HG02973 (cell line): ENCODE data around the gene HOOK2.
A peak's percentile ranks its signal among the peaks of the same experiment; 100 is the strongest.

Experiments
- ATAC-seq: cut with Tn5 transposase; IDR thresholded peaks from one replicate; pipeline ENCODE4 v1.9.1; 2021; ENCODE audit warnings: moderate library complexity; ENCODE audit not compliant: unreplicated experiment

Gene HOOK2

GRCh38 chr19:12793290-12794195 lies 18.2 kb upstream of the HOOK2 start:
- peak; percentile 19 for ATAC-seq

- no peak for ATAC-seq
Observed at GRCh38 chr19:12792853-12793289, 17.5 kb upstream of the HOOK2 start.

GRCh38 chr19:12792051-12792852 lies 16.9 kb upstream of the HOOK2 start:
- no peak for ATAC-seq

- ATAC-seq: peak; percentile 19
Observed at GRCh38 chr19:12791345-12792050, 16.1 kb upstream of the HOOK2 start, which contains the start of gene JUNB. JUNB (plus strand) TSS chr19:12791486; CDS start chr19:12791772, 286 bp downstream.

- no peak for ATAC-seq
Observed at GRCh38 chr19:12790628-12791344, 15.4 kb upstream of the HOOK2 start.

GRCh38 chr19:12789904-12790619 lies 14.7 kb upstream of the HOOK2 start:
- peak; percentile 34 for ATAC-seq

GRCh38 chr19:12789098-12789903 lies 13.9 kb upstream of the HOOK2 start:
- no peak for ATAC-seq

GRCh38 chr19:12788682-12789097 lies 13.3 kb upstream of the HOOK2 start:
- no peak for ATAC-seq

- no peak for ATAC-seq
Observed at GRCh38 chr19:12788042-12788681, 12.8 kb upstream of the HOOK2 start.

GRCh38 chr19:12787458-12787857 lies 12.1 kb upstream of the HOOK2 start:
- ATAC-seq: no peak

GRCh38 chr19:12786952-12787351 lies 11.6 kb upstream of the HOOK2 start:
- no peak for ATAC-seq

GRCh38 chr19:12786141-12786870 lies 11.0 kb upstream of the HOOK2 start:
- no peak for ATAC-seq

- ATAC-seq: no peak
Observed at GRCh38 chr19:12785431-12786031, 10.2 kb upstream of the HOOK2 start.

- ATAC-seq: no peak
Observed at GRCh38 chr19:12784871-12785430, 9.6 kb upstream of the HOOK2 start.

GRCh38 chr19:12784394-12784870 lies 9.1 kb upstream of the HOOK2 start:
- no peak for ATAC-seq

- no peak for ATAC-seq
Observed at GRCh38 chr19:12783849-12784393, 8.6 kb upstream of the HOOK2 start.
